WTC11 (cell line): ENCODE results near the gene TMX2. TPM values are rescaled to one million over a fixed set of nuclear protein-coding genes. Genes with fewer than 3 reads are reported as not detected.

ENCODE experiments used
- ATAC-seq: fragments of 200-7000 bp; cut with Tn5 transposase; 2 replicates; pipeline ENCODE4 v1.10.0; 2021; ENCODE audit warnings: mild to moderate bottlenecking, moderate library complexity
- CTCF ChIA-PET: fragments of 300-600 bp; sonication (Branson Sonifier 250); formaldehyde crosslinking; loops from one replicate; lab custom pipeline; 2021; ENCODE audit warnings: antibody characterized with exemption; lab: Charles Lee
- POLR2A ChIA-PET: fragments of 350-600 bp; sonication (Branson Sonifier 250); formaldehyde crosslinking; loops from one replicate; lab custom pipeline; 2021; ENCODE audit warnings: antibody characterized with exemption; lab: Charles Lee
- DNase-seq: peaks from one replicate; pipeline ENCODE4 v3.0.0; 2021; ENCODE audit warnings: low spot score
- H3K27ac Mint-ChIP-seq: 2 replicates; pipeline ENCODE4 v1.8.0; 2021; ENCODE audit warnings: mixed read lengths
- H3K27me3 Mint-ChIP-seq: 2 replicates; pipeline ENCODE4 v1.8.0; 2021; ENCODE audit warnings: low read depth, mild to moderate bottlenecking, moderate library complexity, mixed read lengths
- H3K36me3 Mint-ChIP-seq: 2 replicates; pipeline ENCODE4 v1.8.0; 2021; ENCODE audit warnings: mixed read lengths
- H3K4me1 Mint-ChIP-seq: 2 replicates; pipeline ENCODE4 v1.8.0; 2022; ENCODE audit warnings: mixed read lengths
- H3K4me3 Mint-ChIP-seq: 2 replicates; pipeline ENCODE4 v1.8.0; 2021; ENCODE audit warnings: mild to moderate bottlenecking, moderate library complexity, mixed read lengths
- H3K9me3 Mint-ChIP-seq: 2 replicates; pipeline ENCODE4 v1.8.0; 2021; ENCODE audit warnings: mixed read lengths
- ATF2 ChIP-seq: sonication (generic); formaldehyde crosslinking; IDR thresholded peaks from 2 replicates; pipeline ENCODE4 v1.8.1; 2022; ENCODE audit warnings: low read depth, missing genetic modification reagents, borderline replicate concordance
- CREM ChIP-seq: sonication (generic); formaldehyde crosslinking; IDR thresholded peaks from 2 replicates; pipeline ENCODE4 v1.8.1; 2022; ENCODE audit warnings: mild to moderate bottlenecking, missing genetic modification reagents, moderate library complexity
- ETV6 ChIP-seq: sonication (generic); formaldehyde crosslinking; IDR thresholded peaks from 2 replicates; pipeline ENCODE4 v1.8.1; 2022; ENCODE audit warnings: mild to moderate bottlenecking, missing genetic modification reagents
- FOXK1 ChIP-seq: sonication (generic); formaldehyde crosslinking; IDR thresholded peaks from 2 replicates; pipeline ENCODE4 v1.8.0; 2022; ENCODE audit warnings: mild to moderate bottlenecking, moderate library complexity, missing genetic modification reagents
- GRHL2 ChIP-seq: fragments of 250-450 bp; sonication (Bioruptor Pico); IDR thresholded peaks from 2 replicates; pipeline ENCODE4 v1.8.0; 2022; ENCODE audit warnings: mild to moderate bottlenecking, moderate library complexity; ENCODE audit not compliant: insufficient replicate concordance, severe bottlenecking
- IRF1 ChIP-seq: sonication (generic); formaldehyde crosslinking; IDR thresholded peaks from 2 replicates; pipeline ENCODE4 v1.8.0; 2023; ENCODE audit warnings: missing genetic modification reagents
- KAT7 ChIP-seq: sonication (generic); formaldehyde crosslinking; IDR thresholded peaks from 2 replicates; pipeline ENCODE4 v1.8.1; 2023; ENCODE audit warnings: missing genetic modification reagents, mild to moderate bottlenecking, borderline replicate concordance
- NFYB ChIP-seq: sonication (generic); formaldehyde crosslinking; conservative IDR thresholded peaks from 2 replicates; pipeline ENCODE4 v1.8.0; 2022; ENCODE audit warnings: low read depth, missing genetic modification reagents
- NR2C2 ChIP-seq: sonication (generic); formaldehyde crosslinking; IDR thresholded peaks from 2 replicates; pipeline ENCODE4 v1.8.0; 2022; ENCODE audit warnings: mild to moderate bottlenecking, missing genetic modification reagents
- PRDM15 ChIP-seq: sonication (generic); formaldehyde crosslinking; IDR thresholded peaks from 2 replicates; pipeline ENCODE4 v1.8.0; 2022; ENCODE audit warnings: missing genetic modification reagents
- SMAD3 ChIP-seq: sonication (generic); formaldehyde crosslinking; IDR thresholded peaks from 2 replicates; pipeline ENCODE4 v1.8.0; 2022; ENCODE audit warnings: missing genetic modification reagents, mild to moderate bottlenecking, borderline replicate concordance
- TP53 ChIP-seq: sonication (generic); formaldehyde crosslinking; IDR thresholded peaks from 2 replicates; pipeline ENCODE4 v1.8.1; 2023; ENCODE audit warnings: mild to moderate bottlenecking, missing genetic modification reagents
- ZNF232 ChIP-seq: sonication (generic); formaldehyde crosslinking; IDR thresholded peaks from 2 replicates; pipeline ENCODE4 v1.8.0; 2022; ENCODE audit warnings: mild to moderate bottlenecking, missing genetic modification reagents
- ZNF396 ChIP-seq: fragments of 250-450 bp; sonication (Bioruptor Pico); IDR thresholded peaks from 2 replicates; pipeline ENCODE4 v1.8.0; 2021; ENCODE audit warnings: mild to moderate bottlenecking, moderate library complexity, borderline replicate concordance
- ZNF532 ChIP-seq: fragments of 250-450 bp; sonication (Bioruptor Pico); IDR thresholded peaks from 2 replicates; pipeline ENCODE4 v1.9.0; 2021; ENCODE audit warnings: mild to moderate bottlenecking, borderline replicate concordance
- total RNA-seq: library from RNA; stranded (reverse); gene quantifications from 3 replicates; pipeline ENCODE4 v1.2.3, GENCODE V29; 2021
- TF ChIP-seq, protein P1 (sequence below): sonication (generic); formaldehyde crosslinking; IDR thresholded peaks from 2 replicates; pipeline ENCODE4 v1.8.1; 2023; ENCODE audit warnings: mild to moderate bottlenecking, missing genetic modification reagents
- TF ChIP-seq, protein P2 (sequence below): sonication (generic); formaldehyde crosslinking; IDR thresholded peaks from 2 replicates; pipeline ENCODE4 v1.8.1; 2022; ENCODE audit warnings: mild to moderate bottlenecking, moderate library complexity, missing genetic modification reagents

Gene TMX2
- total RNA-seq, 1 experiment from 2014 or later = 85.4 TPM

DNA sequence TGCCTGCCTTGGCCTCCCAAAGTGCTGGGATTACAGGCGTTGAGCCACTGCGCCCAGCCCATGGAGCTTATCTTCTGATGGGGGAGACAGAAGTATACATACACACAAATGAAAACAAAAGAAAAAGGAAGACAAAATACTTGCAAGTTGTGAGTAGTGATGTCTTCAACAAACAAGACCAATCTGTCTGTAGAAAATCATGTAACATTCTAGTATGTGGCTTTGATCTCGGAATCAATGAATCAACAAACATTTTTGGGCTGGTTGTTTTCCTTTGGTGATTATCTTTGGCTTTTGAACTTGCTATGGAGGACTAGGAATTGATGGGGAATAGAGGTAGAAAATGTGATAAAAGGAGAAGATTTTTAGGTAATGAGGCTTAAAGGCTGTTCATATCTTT lies 45.8 kb downstream of the TMX2 start (continued):
- TF ChIP-seq GRHL2 (no peak), ZNF396 (no peak), SMAD3 (CRISPR knock-in tag) (no peak), IRF1 (CRISPR knock-in tag) (no peak)
- TF ChIP-seq, all 79 proteins: peak for 0

GRCh38 chr11:57761301-57762234 lies 49.2 kb downstream of the TMX2 start, which contains the start of gene CTNND1:
TSS of gene CTNND1 (plus strand) at chr11:57761802. CDS start at chr11:57791479, 29,677 bp downstream.
- POLR2A ChIA-PET = interaction anchor here (0.5 to 8.2 kb wide), 15 partner anchors 9 to 556 kb away, joined by 3 to 188 read pairs (median 3); partner anchors contain the start of gene SELENOH
- H3K9me3 Mint-ChIP-seq = peaks cover 3% of the 10 kb centered on the region
- peak within 1 kb of the TSS; percentile 100 for H3K27ac Mint-ChIP-seq
- ATAC-seq (peak; percentile 96), DNase-seq (peak; percentile 74)
- no peak for TF ChIP-seq ZNF232 (CRISPR knock-in tag)
- TF ChIP-seq CREM (CRISPR knock-in tag) = no peak
- peak; percentile 39; the same call in 1 of the 2 replicates for TF ChIP-seq ETV6 (CRISPR knock-in tag)
- TF ChIP-seq ATF2 (CRISPR knock-in tag) = no peak
- TF ChIP-seq NR2C2 = no peak
- TF ChIP-seq TP53 (CRISPR knock-in tag) = no peak
- no peak for TF ChIP-seq KAT7 (CRISPR knock-in tag)
- peak; percentile 39; the same call in 1 of the 2 replicates for TF ChIP-seq PRDM15 (CRISPR knock-in tag)
- TF ChIP-seq, protein P1, sequence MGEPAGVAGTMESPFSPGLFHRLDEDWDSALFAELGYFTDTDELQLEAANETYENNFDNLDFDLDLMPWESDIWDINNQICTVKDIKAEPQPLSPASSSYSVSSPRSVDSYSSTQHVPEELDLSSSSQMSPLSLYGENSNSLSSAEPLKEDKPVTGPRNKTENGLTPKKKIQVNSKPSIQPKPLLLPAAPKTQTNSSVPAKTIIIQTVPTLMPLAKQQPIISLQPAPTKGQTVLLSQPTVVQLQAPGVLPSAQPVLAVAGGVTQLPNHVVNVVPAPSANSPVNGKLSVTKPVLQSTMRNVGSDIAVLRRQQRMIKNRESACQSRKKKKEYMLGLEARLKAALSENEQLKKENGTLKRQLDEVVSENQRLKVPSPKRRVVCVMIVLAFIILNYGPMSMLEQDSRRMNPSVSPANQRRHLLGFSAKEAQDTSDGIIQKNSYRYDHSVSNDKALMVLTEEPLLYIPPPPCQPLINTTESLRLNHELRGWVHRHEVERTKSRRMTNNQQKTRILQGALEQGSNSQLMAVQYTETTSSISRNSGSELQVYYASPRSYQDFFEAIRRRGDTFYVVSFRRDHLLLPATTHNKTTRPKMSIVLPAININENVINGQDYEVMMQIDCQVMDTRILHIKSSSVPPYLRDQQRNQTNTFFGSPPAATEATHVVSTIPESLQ (CRISPR knock-in tag) = no peak
- TF ChIP-seq ZNF532 = no peak
- TF ChIP-seq, protein P2, sequence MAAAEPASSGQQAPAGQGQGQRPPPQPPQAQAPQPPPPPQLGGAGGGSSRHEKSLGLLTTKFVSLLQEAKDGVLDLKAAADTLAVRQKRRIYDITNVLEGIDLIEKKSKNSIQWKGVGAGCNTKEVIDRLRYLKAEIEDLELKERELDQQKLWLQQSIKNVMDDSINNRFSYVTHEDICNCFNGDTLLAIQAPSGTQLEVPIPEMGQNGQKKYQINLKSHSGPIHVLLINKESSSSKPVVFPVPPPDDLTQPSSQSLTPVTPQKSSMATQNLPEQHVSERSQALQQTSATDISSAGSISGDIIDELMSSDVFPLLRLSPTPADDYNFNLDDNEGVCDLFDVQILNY (CRISPR knock-in tag) = no peak
- TF ChIP-seq FOXK1 (CRISPR knock-in tag) = no peak
- TF ChIP-seq NFYB (CRISPR knock-in tag) = peak; percentile 73
- TF ChIP-seq, all 79 proteins: peak for 3
- Mint-ChIP-seq H3K36me3 (peaks cover 12% of the 10 kb centered on the region), H3K4me3 (peak within 1 kb of the TSS; percentile 99), H3K27me3 (no peaks in the 10 kb centered on the region), H3K4me1 (peaks cover 34% of the 10 kb centered on the region)
- CTCF ChIA-PET = interaction anchor here (0.7 to 8.0 kb wide), 8 partner anchors 10 to 416 kb away, joined by 3 to 110 read pairs (median 6); partner anchors contain the start of gene BTBD18
